Coronary artery (tissue), 2 donors: Measurements from ENCODE around the gene METTL14.

Experiments used
- DNase-seq: peaks from one replicate; pipeline ENCODE4 v3.0.0-alpha.2; 2017; ENCODE audit warnings: low spot score
- H3K27ac ChIP-seq, 2 donors: fragments of 200-600 bp; sonication (generic); one replicate each; pipeline ENCODE4 v1.5.1; 2016 to 2019
- H3K4me3 ChIP-seq: fragments of 200-600 bp; sonication (generic); 2 replicates; pipeline ENCODE4 v1.5.1; 2016; ENCODE audit warnings: mild to moderate bottlenecking, moderate library complexity
- CTCF ChIP-seq: fragments of 200-600 bp; sonication (generic); IDR thresholded peaks from one replicate; pipeline ENCODE4 v1.5.1; 2019; ENCODE audit warnings: antibody characterized with exemption

METTL14 gene

DNA sequence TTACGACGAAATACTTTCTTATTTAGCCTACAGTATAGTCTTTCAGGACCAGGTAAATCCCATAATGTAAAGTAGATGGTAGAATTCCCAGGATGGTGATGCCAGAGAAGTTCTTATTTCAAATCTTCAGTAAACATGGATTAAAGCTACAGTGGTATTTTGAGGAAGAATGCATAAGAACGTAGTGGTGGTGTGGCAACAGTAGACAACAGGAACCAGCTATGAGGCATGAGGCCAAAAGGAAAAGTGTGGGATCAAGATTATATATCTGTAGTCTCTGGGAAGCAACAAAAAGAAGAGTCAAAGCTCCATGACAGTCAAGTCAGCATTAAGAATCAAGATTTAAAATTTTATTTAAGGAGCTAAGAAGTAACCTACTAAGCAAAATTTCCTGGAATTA is 60.2 kb downstream of the METTL14 start:
- no peak for TF ChIP-seq CTCF
- no peak for DNase-seq
- Histone ChIP-seq H3K4me3 (no peak overlapping the region), H3K27ac (peak overlapping the region; percentile 33 to 75)

- DNase-seq, result no peak
- Histone ChIP-seq H3K4me3 (no peak overlapping the region), H3K27ac (peak overlapping the region in 1 of 2 donors; percentile 75)
- no peak for TF ChIP-seq CTCF
Observed at GRCh38 chr4:118746251-118746919, 61.2 kb downstream of the METTL14 start.

DNA sequence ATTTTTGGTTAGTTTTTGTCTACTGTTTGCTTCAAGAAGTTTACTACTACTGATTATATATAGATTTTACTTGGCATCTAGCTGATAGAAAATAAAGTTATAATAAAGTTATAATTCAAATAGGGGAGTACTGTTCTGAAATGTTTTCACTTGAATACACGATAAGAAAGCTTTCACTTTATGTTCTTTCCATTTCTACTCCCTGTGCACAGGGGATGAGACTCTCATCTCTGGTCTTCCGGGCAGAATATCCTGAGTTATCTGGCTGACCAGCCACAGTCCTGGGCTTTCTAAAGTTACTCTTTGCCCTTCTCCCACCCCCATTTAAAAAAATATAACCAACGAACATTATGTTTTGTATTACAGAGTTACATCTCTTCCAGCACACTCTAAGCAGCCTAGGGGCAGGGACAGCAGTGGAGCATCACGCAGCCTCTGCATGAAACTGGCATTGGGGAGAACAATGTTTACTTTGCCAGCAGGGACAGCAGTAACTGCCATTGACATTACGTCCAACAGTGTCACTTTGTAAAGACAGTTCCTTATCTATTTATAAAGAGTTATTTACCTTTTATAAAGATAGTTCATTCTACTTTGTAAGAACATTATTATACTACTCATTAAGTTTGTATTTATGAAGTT is 64.3 kb downstream of the METTL14 start:
- no peak for TF ChIP-seq CTCF
- Histone ChIP-seq H3K4me3 (no peak overlapping the region), H3K27ac (peak overlapping the region in 1 of 2 donors; percentile 42)
- DNase-seq, result no peak

GRCh38 chr4:118751629-118752323 is 66.6 kb downstream of the METTL14 start:
- no peak for TF ChIP-seq CTCF
- H3K27ac ChIP-seq, result peak overlapping the region; percentile 22 to 57
- H3K4me3 ChIP-seq, result no peak overlapping the region
- no peak for DNase-seq

GRCh38 chr4:118752551-118752950 is 67.4 kb downstream of the METTL14 start:
- Histone ChIP-seq H3K4me3 (no peak overlapping the region), H3K27ac (no peak overlapping the region)
- no peak for TF ChIP-seq CTCF
- DNase-seq, result no peak

DNA sequence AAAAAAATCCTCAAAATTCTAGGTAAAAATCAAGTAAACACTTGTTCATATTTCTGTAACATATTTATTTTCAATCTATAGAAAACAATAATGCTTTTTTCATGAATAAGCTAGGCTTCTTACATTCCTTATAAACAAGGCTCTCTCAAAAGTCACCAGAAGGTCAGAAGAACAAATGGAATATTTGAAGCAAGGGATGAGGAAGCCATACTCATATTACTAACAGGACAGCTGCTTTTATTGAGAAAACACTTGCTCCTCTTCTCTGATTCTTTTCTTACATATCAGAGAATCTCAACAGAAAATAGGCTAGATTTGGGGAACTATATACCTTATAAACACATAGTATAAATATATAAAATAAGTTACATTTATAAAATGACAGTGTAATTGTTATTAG is 67.9 kb downstream of the METTL14 start:
- TF ChIP-seq CTCF, result no peak
- DNase-seq, result no peak
- H3K27ac ChIP-seq, result no peak overlapping the region

More for the DNA sequence above, 67.9 kb downstream of the METTL14 start:
- no peak overlapping the region for H3K4me3 ChIP-seq
